Measurements from ENCODE around the gene PRDM15.

The PRDM15 gene

DNA sequence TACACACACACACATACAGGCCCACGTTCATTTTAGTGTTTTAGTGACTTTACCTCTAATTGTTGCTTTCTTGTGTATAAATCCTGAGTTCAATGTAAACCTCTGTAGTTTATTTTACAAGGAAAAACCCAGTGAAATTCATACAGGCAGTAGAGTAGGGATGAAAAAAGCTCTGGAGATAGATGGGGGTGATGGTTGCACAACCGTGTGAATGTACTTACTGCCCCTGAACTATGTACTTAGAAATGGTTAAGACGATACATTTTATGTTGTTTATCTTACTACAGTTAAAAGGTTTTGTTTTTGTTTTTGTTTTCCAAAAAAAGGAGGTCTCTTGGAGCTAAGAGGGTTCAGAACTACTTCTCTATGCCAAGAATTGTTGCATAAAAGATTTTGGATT, 29.7 kb upstream of the PRDM15 start:
- DNase-seq (ENCODE audit: low read depth), result no peak

DNA sequence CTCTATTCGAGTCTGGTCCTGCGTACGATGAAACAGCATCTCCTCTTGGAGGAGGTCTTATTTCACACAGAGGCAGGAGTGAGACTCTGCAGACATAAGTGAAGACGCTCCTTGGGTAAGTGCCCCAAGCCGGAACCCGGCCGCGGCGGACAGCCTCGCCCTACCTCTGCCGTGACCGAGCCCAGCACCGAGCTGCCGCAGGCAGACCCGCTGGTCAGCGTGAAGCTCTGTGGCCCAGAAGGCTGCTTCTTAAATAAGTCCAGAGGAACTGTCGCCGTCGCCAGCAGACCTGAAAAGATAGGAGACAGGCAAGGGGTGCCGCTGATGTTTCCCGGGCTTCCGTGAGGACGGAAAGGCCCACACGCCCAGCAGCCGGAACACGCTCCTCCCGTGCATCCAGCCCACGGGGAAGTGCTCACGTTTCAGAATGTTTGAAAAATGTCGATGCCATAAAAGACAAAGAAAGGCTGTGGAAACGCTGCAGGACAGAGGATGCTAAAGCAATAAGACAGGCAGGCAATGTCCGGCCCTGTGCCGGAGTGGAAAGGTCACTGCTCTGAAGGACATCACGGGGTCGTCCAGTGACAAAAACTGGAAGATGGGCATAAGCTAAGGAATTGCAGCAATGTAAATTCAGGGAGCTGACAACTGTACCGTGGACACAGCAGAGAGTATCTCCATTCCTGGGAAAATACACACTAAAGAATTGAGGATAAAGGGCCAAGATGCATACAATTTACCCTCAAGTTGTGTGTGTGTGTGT, 28.5 kb upstream of the PRDM15 start:
- no peak for DNase-seq (ENCODE audit: low read depth)

DNA sequence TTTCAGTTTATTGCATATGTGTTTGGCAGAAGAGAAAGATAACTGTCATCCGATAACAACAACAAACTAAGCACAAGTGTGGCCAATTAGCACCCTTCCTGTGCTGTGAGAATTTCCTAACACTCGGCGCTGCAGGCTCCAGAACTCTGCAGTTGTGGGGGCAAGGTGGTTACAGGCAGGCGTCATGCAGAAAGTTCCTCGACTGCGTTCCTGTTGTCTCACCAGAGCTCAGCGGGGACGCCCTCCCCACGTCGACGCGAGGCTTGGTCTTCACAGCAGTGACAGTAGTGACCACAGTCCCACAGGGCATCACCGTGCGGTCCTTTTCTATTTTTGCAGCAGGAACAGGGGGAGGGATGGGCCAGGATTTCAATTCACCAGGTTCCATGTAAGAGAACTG, 27.6 kb upstream of the PRDM15 start:
- no peak for DNase-seq (ENCODE audit: low read depth)

DNA sequence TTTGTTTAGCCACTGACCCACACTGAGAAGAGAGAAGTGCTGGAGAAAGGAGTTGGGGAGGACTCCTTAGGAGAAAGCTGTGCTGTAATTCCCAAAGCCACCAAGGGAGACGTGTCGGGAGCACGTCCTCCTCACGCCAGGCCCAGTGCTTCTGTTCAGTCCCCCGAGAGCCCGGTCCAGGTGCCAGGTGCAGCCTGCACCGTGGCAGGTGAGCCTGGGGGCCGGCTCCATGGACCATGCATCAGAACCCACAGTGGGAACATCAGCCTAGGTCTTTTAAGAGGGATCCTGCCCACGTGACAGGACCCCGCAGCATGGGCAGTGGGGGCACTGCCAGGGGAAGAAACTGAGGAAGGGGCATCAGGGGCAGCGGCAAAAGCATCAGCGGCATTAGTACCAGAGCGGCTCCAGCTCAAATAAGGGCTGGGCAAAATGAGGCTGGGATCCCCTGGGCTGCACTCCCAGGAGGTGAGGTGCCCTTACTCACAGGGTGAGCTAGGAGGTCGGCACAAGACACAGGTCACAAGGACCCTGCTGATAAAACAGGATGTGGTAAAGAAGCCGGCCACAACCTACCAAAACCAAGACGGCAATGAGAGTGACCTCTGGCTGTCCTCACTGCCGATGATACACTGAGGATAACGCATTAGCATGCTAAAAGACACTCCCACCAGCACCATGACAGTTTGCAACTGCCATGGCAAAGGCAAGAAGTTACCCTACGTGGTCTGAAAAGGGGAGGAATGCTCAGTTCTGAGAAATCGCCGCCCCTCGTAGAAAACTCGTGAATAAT, 24.6 kb upstream of the PRDM15 start:
- DNase-seq (ENCODE audit: low read depth), result no peak

DNA sequence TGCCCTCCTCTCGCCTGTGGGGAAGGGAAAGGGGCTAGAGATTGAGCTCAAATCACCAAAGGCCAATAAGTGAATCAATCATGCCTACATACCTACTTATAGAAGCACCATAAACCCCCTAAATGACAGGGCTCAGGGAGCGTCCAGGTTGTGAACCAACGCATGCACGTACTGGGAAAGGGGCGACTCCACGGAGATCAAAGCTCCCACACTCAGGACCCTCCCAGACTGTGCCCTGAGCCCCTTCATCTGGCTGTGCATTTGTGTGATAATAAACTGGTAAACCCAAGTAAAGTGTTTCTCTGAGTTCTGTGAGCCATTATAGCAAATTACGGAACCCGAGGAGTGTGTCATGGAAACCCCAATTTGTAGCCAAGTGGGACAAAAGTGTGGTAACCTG, 23.8 kb upstream of the PRDM15 start:
- no peak for DNase-seq (ENCODE audit: low read depth)

DNA sequence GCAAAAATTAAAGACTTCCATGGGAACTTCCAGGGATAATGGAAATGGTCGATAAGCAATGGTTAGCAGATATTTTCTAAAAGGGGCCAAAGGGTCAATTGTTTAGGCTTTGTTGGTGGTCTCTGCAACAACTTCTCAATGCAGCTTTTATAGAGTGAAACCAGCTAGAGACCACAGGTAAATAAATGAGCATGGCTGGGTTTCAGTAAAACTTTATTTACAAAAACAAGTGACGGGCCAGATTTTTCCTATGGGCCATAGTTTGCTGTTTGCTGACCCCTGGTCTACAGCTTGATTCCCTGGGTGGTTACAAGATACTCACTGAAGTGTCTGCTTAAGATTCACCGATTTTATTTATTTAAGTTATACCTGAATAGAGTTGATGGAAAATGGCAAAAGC, 22.6 kb upstream of the PRDM15 start:
- no peak for DNase-seq (ENCODE audit: low read depth)

DNA sequence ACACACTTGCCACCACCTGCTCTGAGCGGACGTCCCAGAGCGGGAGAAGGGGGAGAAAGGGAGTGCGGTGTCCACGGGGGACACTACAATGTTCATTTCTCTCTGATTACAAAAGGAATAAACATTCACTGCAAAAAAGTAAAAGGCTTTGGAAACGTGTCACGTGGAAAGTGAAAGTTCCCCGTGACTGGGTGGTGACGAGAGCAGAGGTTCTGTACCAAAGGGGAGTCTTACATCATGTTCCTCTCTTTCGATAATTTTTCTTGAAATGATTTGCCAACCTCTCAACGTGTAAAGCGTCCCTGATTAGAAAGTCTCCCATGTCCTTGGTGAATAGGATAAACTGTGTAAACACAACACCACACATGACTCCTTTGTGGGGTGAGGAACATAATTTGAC, 22.0 kb upstream of the PRDM15 start:
- DNase-seq (ENCODE audit: low read depth), result no peak

DNA sequence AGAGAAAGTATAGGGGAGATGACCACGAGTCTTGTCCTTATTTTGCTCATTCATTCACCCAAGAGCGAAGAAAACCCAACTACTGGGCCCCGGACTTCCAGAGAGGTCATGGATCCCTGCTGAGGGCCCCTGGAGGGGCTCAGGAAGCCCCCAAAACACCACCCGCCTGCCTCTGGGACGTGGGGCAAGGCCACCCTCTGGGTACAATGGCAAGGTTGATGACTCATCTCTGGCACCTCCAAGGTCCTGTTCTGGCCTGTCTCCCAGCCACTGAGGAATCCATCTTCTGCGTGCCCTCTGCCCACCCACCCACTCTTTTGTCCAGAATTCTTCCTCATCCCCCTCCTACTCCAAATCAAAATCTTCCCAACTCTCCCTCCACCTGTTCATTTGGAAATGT, 21.3 kb upstream of the PRDM15 start:
- DNase-seq (ENCODE audit: low read depth), result no peak

DNA sequence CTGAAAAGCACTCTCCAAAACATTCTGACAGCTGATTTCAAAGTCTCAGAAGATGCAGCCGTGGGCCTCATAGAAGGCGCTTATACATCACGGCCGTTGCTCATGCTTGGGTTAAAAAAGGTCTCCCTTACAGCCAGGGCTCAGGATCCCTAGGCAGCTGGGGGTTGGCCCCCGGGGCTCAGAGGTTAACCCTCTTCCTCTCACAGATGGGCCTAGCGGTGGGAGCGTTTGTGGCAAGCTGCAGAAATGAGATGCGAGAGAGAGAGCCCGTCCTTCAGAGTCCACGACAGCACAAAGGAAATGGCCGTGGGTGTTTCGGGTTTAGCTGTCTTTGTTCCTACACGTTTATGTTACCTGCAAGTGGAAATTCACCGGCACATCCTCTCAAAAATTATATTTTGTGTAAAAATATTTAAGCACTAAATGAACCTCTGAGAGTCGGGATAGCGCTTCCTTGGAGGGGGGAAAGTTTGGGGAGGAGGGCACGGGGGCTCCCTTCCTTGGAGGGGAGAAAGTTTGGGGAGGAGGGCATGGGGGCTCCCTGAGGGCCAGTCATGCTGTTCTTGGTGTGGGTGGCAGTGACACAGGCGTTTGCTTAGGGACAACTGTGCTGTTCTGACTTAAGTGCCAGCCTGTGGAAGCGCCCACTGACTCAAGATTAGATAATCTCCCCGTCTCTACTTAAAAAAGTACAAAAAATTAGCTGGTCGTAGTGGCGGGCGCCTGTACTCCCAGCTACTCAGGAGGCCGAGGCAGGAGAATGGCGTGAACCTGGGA, 20.5 kb upstream of the PRDM15 start:
- DNase-seq (ENCODE audit: low read depth), result peak; percentile 41

DNA sequence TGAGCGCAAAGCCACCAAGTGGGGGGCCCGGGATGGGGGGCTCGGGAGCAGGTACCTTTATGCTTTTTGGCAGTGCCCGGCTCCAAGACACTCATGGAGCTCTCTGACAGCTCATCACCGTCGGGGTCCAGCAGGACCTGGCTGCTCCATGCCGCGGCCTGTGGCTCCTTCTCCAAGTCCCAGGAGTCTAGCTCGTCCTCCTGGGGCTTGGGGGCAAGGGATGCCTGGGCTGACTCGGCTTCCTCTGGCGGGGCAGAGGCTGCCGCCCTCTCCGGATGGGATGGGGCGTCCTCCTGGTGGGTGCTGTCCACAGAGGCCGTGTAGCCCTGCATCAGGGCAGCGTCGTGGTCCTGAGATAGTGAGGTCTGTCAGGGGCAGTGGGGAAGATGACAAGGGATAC, 19.9 kb upstream of the PRDM15 start:
- DNase-seq (ENCODE audit: low read depth), result no peak

DNA sequence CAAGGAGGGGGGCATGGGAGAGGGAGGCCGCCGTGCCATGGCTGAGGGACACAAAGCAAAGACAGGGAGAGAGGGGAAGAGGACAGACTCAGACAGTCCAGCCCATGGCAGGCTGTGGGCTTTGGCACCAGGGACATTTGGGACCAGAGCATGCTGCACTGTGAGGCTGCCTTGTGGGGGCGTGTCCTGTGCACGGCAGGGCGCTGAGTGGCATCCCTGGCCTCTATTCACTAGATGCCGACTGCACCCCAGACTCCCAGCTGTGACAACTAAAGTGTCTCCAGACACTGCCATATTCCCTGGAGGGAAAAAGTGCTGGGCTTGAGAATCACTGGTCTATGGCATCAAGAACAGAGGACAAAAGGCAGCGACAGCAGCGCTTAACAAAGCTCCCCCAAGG, 18.6 kb upstream of the PRDM15 start:
- no peak for DNase-seq (ENCODE audit: low read depth)

DNA sequence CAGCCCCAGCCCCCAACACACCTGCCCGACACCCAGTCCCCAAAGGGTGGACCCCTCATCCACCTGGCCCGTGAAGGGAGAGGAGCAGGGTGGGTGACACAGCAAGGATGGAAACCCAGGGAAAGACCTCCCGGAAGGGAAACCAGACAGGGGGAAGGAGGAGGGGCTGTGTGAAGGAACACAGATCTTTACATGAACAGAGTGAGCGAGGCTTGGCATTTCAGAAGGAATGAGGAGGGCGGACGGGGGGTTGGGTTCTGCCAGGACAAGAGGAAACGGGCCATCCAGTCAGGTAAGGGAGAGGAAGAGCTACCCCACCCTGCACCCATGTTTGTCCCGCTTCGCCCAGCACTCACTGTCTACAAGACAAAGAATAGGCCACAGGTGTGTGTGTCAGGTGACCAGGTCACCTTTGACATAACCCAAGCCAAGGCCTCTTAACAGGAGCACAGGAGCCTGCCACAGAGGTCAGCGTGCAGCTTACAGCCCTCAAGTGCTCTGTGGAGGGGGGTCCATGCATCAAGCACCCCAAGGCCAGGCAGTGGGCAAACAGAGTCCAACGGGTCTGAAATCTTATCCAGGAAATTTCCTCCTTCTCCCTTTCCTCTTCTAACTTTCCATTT, 18.0 kb upstream of the PRDM15 start:
- DNase-seq (ENCODE audit: low read depth), result no peak

DNA sequence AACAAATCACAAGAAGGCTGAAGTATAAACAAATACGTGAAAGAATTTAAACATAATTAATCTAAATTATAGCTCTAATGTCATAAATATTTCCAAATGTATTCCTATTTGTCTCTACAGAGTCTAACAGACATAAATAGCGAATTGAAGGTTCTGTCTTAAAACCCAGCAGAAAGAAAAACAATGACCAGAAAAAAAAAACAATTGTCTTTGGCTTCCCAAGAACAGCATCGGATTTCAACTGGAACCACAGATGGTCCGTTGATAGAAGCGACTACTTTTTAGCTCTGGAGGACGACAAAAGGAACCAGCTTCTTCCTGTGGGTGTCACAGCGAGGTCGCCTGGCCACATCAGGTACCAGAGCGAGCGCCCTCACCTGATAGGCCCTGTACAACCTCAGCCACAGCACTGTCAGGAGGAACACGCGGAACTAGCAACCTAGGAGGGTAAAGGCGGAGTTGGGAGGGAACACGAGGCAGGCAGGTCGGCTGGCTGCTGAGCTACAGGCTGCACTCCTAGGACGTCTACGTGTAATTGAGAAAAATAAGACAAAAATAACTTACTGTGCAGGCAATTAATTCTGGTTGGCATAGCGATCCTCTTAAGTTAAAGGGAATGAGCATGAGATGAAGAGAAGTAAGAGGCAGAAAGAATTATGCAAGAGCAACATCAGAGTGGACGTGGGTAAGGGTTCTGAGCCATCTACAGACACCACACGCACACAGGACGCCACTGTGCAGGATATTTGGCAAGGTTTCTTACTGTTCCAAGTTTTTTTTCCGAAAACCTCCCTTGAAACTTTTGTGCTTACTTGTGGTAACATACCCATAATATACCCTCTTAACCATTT, 16.7 kb upstream of the PRDM15 start:
- peak; percentile 85 for DNase-seq (ENCODE audit: low read depth)

DNA sequence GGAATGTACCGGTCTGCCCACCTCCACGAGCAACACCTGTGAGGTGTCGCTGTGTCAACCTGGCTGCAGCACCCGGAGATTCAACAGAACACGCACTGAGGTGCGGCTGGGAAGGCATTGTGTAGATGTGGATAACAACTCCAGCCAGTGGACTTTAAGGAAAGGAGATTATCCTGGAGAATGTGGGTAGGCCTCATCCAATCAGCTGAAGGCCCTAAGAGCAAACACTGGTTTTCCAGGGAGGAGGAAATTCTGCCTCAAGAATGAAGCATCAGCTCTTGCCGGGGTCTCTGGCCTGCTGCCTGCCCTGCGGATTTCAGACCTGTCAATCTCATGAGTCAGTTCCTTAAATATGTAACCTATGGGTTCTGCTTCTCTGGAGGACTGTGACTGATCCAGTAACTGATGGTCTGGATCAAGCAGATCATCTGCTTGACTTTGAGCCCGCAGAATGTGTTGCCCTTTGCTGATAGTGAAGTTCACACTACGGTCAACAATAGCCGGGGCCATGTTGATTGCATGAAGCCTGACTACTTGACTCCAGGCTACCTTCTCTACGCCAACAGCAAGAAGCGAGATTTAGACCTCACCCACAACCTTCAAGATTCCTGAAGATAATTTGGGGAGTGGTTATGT, 15.9 kb upstream of the PRDM15 start:
- peak; percentile 90 for DNase-seq (ENCODE audit: low read depth)

DNA sequence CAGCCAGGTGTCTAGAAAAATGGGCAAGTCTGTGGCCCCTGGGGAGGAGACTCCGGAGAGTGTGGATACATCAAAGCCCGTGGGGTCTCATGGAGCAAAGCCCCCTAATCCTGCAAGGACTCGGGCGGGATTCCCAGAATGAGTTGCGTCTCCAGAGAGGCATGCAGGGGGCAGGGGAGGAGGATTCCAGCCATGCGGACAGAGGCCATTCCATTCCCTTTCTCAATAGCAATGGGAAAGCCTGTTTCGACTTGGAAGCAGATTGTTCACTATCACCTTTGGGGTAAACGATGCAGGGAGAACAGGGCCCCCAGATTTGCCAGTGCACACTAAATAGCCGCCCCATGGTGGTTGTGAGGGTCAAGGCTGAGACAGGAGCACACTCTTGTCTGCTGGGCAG, 15.4 kb upstream of the PRDM15 start:
- no peak for DNase-seq (ENCODE audit: low read depth)

DNA sequence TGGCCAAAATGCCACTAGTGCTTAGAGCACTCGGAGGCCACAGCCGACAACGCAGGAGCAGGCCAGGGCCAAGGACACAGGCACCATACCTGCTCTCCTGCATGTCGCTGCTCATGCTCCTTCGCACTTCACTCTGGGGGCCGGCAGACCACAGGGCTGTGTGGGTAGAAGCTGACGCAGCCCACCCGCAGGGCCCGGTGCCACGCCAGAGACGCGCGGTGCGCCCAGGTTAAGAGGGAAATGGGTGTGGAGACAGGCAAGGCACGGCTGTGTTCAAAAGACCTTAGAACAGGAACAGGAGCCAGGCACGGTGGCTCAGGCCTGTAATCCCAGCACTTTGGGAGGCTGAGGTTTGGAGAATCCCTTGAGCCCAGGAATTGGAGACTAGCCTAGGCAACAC, 13.6 kb upstream of the PRDM15 start:
- no peak for DNase-seq (ENCODE audit: low read depth)

DNA sequence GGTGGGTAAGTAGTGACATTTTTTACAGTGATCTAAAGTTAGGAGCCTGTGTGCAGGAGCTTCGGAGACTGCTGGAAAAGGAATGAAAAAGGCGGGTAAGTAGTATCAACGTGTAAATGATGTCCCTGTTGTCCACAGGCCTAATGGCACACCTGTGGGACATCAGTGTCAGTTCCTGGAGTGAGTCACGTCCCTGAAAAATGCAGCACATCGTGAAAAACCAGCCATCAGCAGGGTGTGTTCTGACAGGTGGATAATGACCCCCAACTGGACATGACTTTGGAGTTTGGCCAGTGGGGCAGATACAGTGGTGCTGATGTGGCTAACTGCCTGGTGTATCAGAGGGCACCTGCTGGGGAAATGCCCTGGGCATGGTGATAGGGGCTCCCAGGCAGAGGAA, 12.0 kb upstream of the PRDM15 start:
- DNase-seq (ENCODE audit: low read depth), result no peak

DNA sequence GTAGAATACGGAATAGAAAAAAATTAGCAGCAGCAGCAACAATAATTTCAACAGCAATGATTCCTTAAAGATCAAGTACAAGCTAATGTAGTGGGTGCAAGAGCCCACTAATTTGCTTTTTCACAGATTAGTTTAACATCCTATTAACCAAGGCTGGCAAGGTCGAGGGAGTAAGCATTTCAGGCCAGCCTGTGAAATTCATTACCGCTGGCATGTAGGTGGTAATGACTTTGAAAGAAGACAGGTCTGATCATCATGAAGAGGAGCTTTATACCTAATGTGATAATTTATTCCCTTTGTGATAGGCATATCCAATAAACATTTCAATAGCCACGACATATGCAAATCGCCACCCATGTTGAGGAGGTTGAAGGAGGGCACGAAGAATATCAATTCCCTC, 11.2 kb upstream of the PRDM15 start:
- DNase-seq (ENCODE audit: low read depth), result no peak

DNA sequence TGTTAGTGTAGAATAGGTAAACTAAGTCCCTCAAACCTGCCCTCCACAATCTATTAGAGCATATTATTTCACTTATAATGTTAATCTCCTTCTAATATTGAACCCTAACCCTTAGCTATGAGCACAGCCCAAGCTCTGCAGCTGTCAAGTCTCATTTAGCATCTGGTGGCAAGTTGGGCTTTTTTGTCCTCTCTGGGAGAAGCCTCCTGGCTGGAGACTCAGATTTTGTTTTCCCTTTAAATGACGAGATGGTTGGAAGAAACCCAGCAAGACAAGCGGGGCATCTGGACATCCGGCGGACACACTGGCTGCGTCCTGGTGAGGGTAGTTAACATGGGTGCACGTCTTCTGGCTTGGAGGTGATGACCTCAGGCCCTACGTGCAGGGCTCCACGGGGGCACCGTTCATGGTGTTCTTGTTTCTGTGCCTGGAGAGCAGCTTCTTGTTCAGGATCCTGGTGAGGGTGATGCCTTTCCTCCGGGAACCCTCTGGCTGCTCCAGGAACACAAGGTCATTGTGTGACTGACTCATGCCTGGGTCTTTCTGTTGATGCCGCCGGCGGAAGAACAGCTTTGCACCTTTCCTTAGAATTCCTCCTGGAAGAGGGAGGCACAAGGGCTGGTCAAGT, 9.7 kb upstream of the PRDM15 start:
- DNase-seq (ENCODE audit: low read depth), result no peak

DNA sequence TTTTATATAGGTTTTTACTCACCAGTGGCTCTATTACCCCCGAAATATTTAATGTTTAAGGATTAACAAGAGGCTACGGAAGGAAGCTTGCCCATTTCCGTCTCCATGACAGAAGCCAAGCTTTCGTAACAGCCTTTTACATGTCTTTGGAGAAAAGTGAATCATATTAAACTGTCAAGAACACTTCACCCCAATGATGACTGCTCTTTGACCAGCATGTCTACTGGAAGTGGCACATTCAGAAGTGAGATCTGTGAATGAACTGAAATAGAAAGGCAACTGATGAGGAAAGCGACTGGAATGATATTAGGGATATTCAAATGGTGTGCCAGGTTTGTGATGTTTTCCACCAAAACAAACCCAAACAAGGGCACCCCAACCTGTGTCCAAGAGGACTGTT, 8.5 kb upstream of the PRDM15 start:
- no peak for DNase-seq (ENCODE audit: low read depth)

DNA sequence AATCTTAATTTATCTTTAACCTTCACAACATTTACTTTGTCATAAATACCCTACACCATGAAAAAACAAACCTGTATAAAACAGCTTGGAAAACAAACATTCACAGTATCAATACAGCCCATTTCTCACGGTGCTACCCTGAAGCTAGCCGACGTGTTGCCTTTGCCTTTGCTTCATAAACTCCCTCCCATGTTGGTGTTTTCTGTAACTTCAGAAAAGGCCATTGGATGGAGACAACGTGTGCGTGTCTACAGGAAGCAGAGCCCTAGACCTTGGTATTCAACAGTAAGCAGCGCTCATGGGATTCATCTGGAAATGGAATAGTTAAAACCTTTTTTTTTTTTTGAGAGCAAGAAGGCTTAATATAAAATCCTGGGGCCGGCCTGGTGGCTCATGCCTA, 7.2 kb upstream of the PRDM15 start:
- DNase-seq (ENCODE audit: low read depth), result no peak
